IMR-90 (cell line): ENCODE results near the gene NFIX.

Experiments used
- CEBPB ChIP-seq: IDR thresholded peaks from 2 replicates; pipeline ENCODE4 v1.6.1; 2012; ENCODE audit warnings: low read depth, low read length, improper control_type of control experiment
- MAFK ChIP-seq: IDR thresholded peaks from 2 replicates; pipeline ENCODE4 v1.6.1; 2012; ENCODE audit warnings: low read depth, low read length, improper control_type of control experiment
- POLR2A ChIP-seq: IDR thresholded peaks from 2 replicates; pipeline ENCODE4 v1.6.1; 2012; ENCODE audit warnings: mild to moderate bottlenecking, low read depth, low read length
- RCOR1 ChIP-seq: IDR thresholded peaks from 2 replicates; pipeline ENCODE4 v1.6.1; 2012; ENCODE audit warnings: mild to moderate bottlenecking, low read length, improper control_type of control experiment; ENCODE audit not compliant: insufficient replicate concordance
- TF ChIP-seq, protein P1 (sequence below): conservative IDR thresholded peaks from 2 replicates; pipeline ENCODE4 v1.5.1; 2012; ENCODE audit warnings: mild to moderate bottlenecking, low read depth, low read length, improper control_type of control experiment
- TF ChIP-seq, protein P2 (sequence below): fragments of 150-350 bp; IDR thresholded peaks from 2 replicates; pipeline ENCODE4 v1.6.1; 2017; ENCODE audit warnings: mild to moderate bottlenecking, antibody characterized with exemption, low read length, low read depth

DNA sequence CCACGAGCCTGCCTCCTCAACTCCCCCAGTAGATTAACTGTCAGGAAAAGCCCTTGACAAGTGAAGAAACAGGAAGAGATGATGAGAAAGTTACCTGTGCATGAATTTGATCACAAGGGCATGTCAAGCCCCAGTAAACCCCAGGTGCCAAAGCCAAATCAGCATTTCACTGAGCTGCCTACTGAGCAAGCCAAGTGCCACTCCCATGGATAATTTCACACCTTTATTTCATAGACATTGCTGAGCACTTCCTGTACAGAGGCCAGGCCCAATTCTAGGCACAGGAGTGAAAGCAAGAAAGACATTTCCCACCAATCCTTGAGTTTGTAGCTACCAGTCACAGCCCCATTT is 40.7 kb upstream of the NFIX start:
- no peak for TF ChIP-seq RCOR1
- TF ChIP-seq, protein P1, sequence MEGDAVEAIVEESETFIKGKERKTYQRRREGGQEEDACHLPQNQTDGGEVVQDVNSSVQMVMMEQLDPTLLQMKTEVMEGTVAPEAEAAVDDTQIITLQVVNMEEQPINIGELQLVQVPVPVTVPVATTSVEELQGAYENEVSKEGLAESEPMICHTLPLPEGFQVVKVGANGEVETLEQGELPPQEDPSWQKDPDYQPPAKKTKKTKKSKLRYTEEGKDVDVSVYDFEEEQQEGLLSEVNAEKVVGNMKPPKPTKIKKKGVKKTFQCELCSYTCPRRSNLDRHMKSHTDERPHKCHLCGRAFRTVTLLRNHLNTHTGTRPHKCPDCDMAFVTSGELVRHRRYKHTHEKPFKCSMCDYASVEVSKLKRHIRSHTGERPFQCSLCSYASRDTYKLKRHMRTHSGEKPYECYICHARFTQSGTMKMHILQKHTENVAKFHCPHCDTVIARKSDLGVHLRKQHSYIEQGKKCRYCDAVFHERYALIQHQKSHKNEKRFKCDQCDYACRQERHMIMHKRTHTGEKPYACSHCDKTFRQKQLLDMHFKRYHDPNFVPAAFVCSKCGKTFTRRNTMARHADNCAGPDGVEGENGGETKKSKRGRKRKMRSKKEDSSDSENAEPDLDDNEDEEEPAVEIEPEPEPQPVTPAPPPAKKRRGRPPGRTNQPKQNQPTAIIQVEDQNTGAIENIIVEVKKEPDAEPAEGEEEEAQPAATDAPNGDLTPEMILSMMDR: no peak
- no peak for TF ChIP-seq POLR2A
- TF ChIP-seq, protein P2, sequence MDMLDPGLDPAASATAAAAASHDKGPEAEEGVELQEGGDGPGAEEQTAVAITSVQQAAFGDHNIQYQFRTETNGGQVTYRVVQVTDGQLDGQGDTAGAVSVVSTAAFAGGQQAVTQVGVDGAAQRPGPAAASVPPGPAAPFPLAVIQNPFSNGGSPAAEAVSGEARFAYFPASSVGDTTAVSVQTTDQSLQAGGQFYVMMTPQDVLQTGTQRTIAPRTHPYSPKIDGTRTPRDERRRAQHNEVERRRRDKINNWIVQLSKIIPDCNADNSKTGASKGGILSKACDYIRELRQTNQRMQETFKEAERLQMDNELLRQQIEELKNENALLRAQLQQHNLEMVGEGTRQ: no peak
- no peak for TF ChIP-seq MAFK
- TF ChIP-seq CEBPB: no peak
